ENCODE measurements around the gene SUPT6H.

GRCh38 chr17:28706471-28707338, 44.7 kb downstream of the SUPT6H start:
- TF ChIP-seq NANOG (IDR thresholded peaks at IDR 0.05; ENCODE audit: insufficient read depth, low read depth, low read length, poor library complexity, severe bottlenecking) (no peak), CTCF (IDR thresholded peaks at IDR 0.05; ENCODE audit: control extremely low read depth in 1 of 3, insufficient read depth in 1 of 3, low read depth in 1 of 3, low read length in 3 of 3) (peak in 2 of 3 experiments; percentile 29 to 50; a peak in 2 of 4 replicates), RAD21 (IDR thresholded peaks at IDR 0.05 in 1 of 2, conservative IDR thresholded peaks at IDR 0.05 in 1 of 2; ENCODE audit: low read depth in 2 of 2, low read length in 2 of 2) (peak in 1 of 2 experiments; percentile 8; a peak in 2 of 4 replicates), POLR2AphosphoS5 (IDR thresholded peaks at IDR 0.05; ENCODE audit: low read depth, low read length) (no peak)

Data from H1 (cell line).